A673 (cell line): ENCODE results near the gene JMJD1C. TPM values are rescaled to one million over a fixed set of nuclear protein-coding genes. Genes with fewer than 3 reads are reported as not detected.

Experiments
- BruUV-seq: library from RNA; stranded (reverse); fragments of 400-500 nt; replicated peaks from 2 replicates; lab custom pipeline; 2021; lab: Mats Ljungman, UMichigan
- CTCF ChIA-PET: fragments of 300-600 bp; sonication (Branson Sonifier 250); formaldehyde crosslinking; loops from one replicate; lab custom pipeline; 2022; ENCODE audit warnings: antibody characterized with exemption; lab: Charles Lee
- POLR2A ChIA-PET: fragments of 300-600 bp; sonication (Branson Sonifier 250); formaldehyde crosslinking; loops from one replicate; lab custom pipeline; 2022; ENCODE audit warnings: antibody characterized with exemption; ENCODE audit not compliant: low non-redundant PET; lab: Charles Lee
- DNase-seq: peaks from one replicate; pipeline ENCODE4 v3.0.0-alpha.2; 2015; ENCODE audit warnings: low spot score
- H3K27ac ChIP-seq: fragments of 200-600 bp; sonication (generic); 2 replicates; pipeline ENCODE4 v1.5.1; 2016; ENCODE audit warnings: mixed run types, low read depth, mild to moderate bottlenecking, mixed read lengths, antibody characterized with exemption, low read length; ENCODE audit not compliant: poor library complexity, severe bottlenecking
- H3K27me3 ChIP-seq: fragments of 200-600 bp; sonication (generic); replicated peaks from 2 replicates; pipeline ENCODE4 v1.6.1; 2017; ENCODE audit warnings: mixed run types, low read depth, mild to moderate bottlenecking, mixed read lengths, antibody characterized with exemption, low read length; ENCODE audit not compliant: insufficient read depth, poor library complexity
- H3K36me3 ChIP-seq: fragments of 200-600 bp; sonication (generic); 2 replicates; pipeline ENCODE4 v1.6.1; 2016; ENCODE audit warnings: mixed run types, mild to moderate bottlenecking, mixed read lengths, antibody characterized with exemption, low read length; ENCODE audit not compliant: insufficient read depth, poor library complexity, severe bottlenecking
- H3K4me1 ChIP-seq: fragments of 200-600 bp; sonication (generic); 2 replicates; pipeline ENCODE4 v1.6.1; 2017; ENCODE audit warnings: mixed run types, mild to moderate bottlenecking, mixed read lengths, antibody characterized with exemption, low read length; ENCODE audit not compliant: insufficient read depth, poor library complexity, severe bottlenecking
- H3K4me3 ChIP-seq: fragments of 200-600 bp; sonication (generic); 2 replicates; pipeline ENCODE4 v1.5.1; 2016; ENCODE audit warnings: low read depth, mixed run types, mild to moderate bottlenecking, mixed read lengths, low read length; ENCODE audit not compliant: poor library complexity, severe bottlenecking
- H3K9me3 ChIP-seq: fragments of 200-600 bp; sonication (generic); 2 replicates; pipeline ENCODE4 v1.6.1; 2016; ENCODE audit warnings: mixed run types, low read depth, mild to moderate bottlenecking, mixed read lengths, antibody characterized with exemption, low read length; ENCODE audit not compliant: poor library complexity, severe bottlenecking
- CTCF ChIP-seq: fragments of 300-800, 200-600 bp; sonication (generic); conservative IDR thresholded peaks from 2 replicates; pipeline ENCODE4 v1.5.1; 2017; ENCODE audit warnings: low read depth, mild to moderate bottlenecking, antibody characterized with exemption, low read length, moderate library complexity, mixed read lengths
- EZH2 ChIP-seq: fragments of 200-600 bp; sonication (generic); IDR thresholded peaks from 2 replicates; pipeline ENCODE4 v1.6.1; 2017; ENCODE audit warnings: borderline replicate concordance, low read depth, mild to moderate bottlenecking, mixed read lengths, antibody characterized with exemption, low read length; ENCODE audit not compliant: poor library complexity, severe bottlenecking
- intact Hi-C: fragments of 100-400 bp; cut with micrococcal nuclease; formaldehyde crosslinking; loops from one replicate; pipeline ENCODE4 v1.10.0; 2022; ENCODE audit not compliant: unreplicated experiment
- total RNA-seq: library from RNA; stranded (reverse); gene quantifications from 2 replicates; pipeline ENCODE4 v1.2.3, GENCODE V29; 2021

The JMJD1C gene
- total RNA-seq, 1 experiment from 2014 or later: 71.4 TPM

GRCh38 chr10:63283093-63283492 is 182.7 kb downstream of the JMJD1C start:
- H3K4me1 ChIP-seq: no peaks in the 10 kb centered on the region
- ChIA-PET CTCF (interaction anchor here (0.7 kb wide), 1 partner anchor 82 kb away, joined by 5 read pairs; no protein-coding TSS in a partner anchor), POLR2A (no interaction called here)
- H3K27me3 ChIP-seq: no peaks in the 10 kb centered on the region
- H3K9me3 ChIP-seq: no peaks in the 10 kb centered on the region
- DNase-seq: no peak
- intact Hi-C loops: no loop called here
- TF ChIP-seq EZH2 (no peak), CTCF (no peak)
- no peak overlapping the region for H3K4me3 ChIP-seq
- no peak overlapping the region for H3K27ac ChIP-seq
- BruUV-seq: no TSS peak
- H3K36me3 ChIP-seq: no peaks in the 10 kb centered on the region

- no peak overlapping the region for H3K4me3 ChIP-seq
- no TSS peak for BruUV-seq
- H3K27me3 ChIP-seq: no peaks in the 10 kb centered on the region
- H3K9me3 ChIP-seq: no peaks in the 10 kb centered on the region
- no peaks in the 10 kb centered on the region for H3K36me3 ChIP-seq
- no peak for DNase-seq
- TF ChIP-seq EZH2 (no peak), CTCF (no peak)
- H3K4me1 ChIP-seq: no peaks in the 10 kb centered on the region
- CTCF ChIA-PET: no interaction called here
- intact Hi-C loops: no loop called here
- POLR2A ChIA-PET: no interaction called here
- no peak overlapping the region for H3K27ac ChIP-seq
Measured at GRCh38 chr10:63281967-63282366, 183.8 kb downstream of the JMJD1C start.

GRCh38 chr10:63280386-63280785 is 185.4 kb downstream of the JMJD1C start:
- no peak overlapping the region for H3K27ac ChIP-seq
- intact Hi-C loops: no loop called here
- no peaks in the 10 kb centered on the region for H3K27me3 ChIP-seq
- H3K36me3 ChIP-seq: no peaks in the 10 kb centered on the region
- POLR2A ChIA-PET: no interaction called here
- no peak for TF ChIP-seq EZH2
- TF ChIP-seq CTCF: no peak
- H3K4me3 ChIP-seq: no peak overlapping the region
- no TSS peak for BruUV-seq
- DNase-seq: no peak
- CTCF ChIA-PET: no interaction called here
- H3K4me1 ChIP-seq: peaks cover 6% of the 10 kb centered on the region
- H3K9me3 ChIP-seq: no peaks in the 10 kb centered on the region
